Stimulated activated CD8-positive, alpha-beta memory T cell treated with anti-CD3 and anti-CD28 coated beads, Interleukin-4, amount 100 ng/mL, for 24 hours (primary cell): ENCODE measurements around the gene DLG2.

Experiments used
- DNase-seq: peaks from one replicate; pipeline ENCODE4 v3.0.0-alpha.2; 2020; ENCODE audit warnings: low read depth

Gene DLG2

GRCh38 chr11:83678831-83679584 lies 1948.1 kb downstream of the DLG2 start:
- DNase-seq = no peak

- no peak for DNase-seq
Measured at GRCh38 chr11:83677730-83678129, 1949.4 kb downstream of the DLG2 start.

- no peak for DNase-seq
Measured at GRCh38 chr11:83676056-83676601, 1951.0 kb downstream of the DLG2 start.

GRCh38 chr11:83674102-83674896 lies 1952.8 kb downstream of the DLG2 start:
- no peak for DNase-seq

- DNase-seq = no peak
Measured at GRCh38 chr11:83671289-83671688, 1955.9 kb downstream of the DLG2 start.

GRCh38 chr11:83666149-83666548 lies 1961.0 kb downstream of the DLG2 start:
- DNase-seq = no peak

- no peak for DNase-seq
Measured at GRCh38 chr11:83663988-83664387, 1963.2 kb downstream of the DLG2 start.

GRCh38 chr11:83663446-83663845 lies 1963.7 kb downstream of the DLG2 start:
- DNase-seq = no peak

- no peak for DNase-seq
Measured at GRCh38 chr11:83662494-83662893, 1964.7 kb downstream of the DLG2 start.

GRCh38 chr11:83661491-83662350 lies 1965.4 kb downstream of the DLG2 start:
- DNase-seq = no peak

- DNase-seq = no peak
Measured at GRCh38 chr11:83659466-83659865, 1967.7 kb downstream of the DLG2 start.

- DNase-seq = no peak
Measured at GRCh38 chr11:83656796-83657330, 1970.3 kb downstream of the DLG2 start.

- DNase-seq = no peak
Measured at GRCh38 chr11:83655976-83656375, 1971.2 kb downstream of the DLG2 start.

GRCh38 chr11:83649528-83649855 lies 1977.7 kb downstream of the DLG2 start:
- DNase-seq = no peak

- DNase-seq = no peak
Measured at GRCh38 chr11:83648610-83649527, 1978.3 kb downstream of the DLG2 start.

- no peak for DNase-seq
Measured at GRCh38 chr11:83645561-83645960, 1981.6 kb downstream of the DLG2 start.

- no peak for DNase-seq
Measured at GRCh38 chr11:83643115-83643514, 1984.0 kb downstream of the DLG2 start.

GRCh38 chr11:83642500-83642899 lies 1984.6 kb downstream of the DLG2 start:
- no peak for DNase-seq

GRCh38 chr11:83641511-83641910 lies 1985.6 kb downstream of the DLG2 start:
- DNase-seq = no peak

- DNase-seq = no peak
Measured at GRCh38 chr11:83639995-83640758, 1987.0 kb downstream of the DLG2 start.
